MM.1S (cell line): ENCODE data around the gene WTIP.

Experiments
- DNase-seq: peaks from one replicate; pipeline ENCODE4 v3.0.0-alpha.2; 2015
- H2AFZ ChIP-seq: fragments of 300-600 bp; sonication (generic); 2 replicates; pipeline ENCODE4 v1.6.0; 2016; ENCODE audit warnings: antibody characterized with exemption, low read length
- H3F3A ChIP-seq: fragments of 300-600 bp; sonication (generic); 2 replicates; pipeline ENCODE4 v1.6.1; 2016; ENCODE audit warnings: mild to moderate bottlenecking, antibody characterized with exemption, low read length, moderate library complexity, mixed read lengths; ENCODE audit not compliant: insufficient read depth
- H3K27ac ChIP-seq: fragments of 300-600 bp; sonication (generic); 2 replicates; pipeline ENCODE4 v1.5.1; 2016; ENCODE audit warnings: mild to moderate bottlenecking, low read length
- H3K27me3 ChIP-seq: fragments of 300-600 bp; sonication (generic); replicated peaks from 2 replicates; pipeline ENCODE4 v1.6.0; 2016; ENCODE audit warnings: low read length; ENCODE audit not compliant: insufficient read depth
- H3K36me3 ChIP-seq: fragments of 300-600 bp; sonication (generic); replicated peaks from 2 replicates; pipeline ENCODE4 v1.6.1; 2016; ENCODE audit warnings: mild to moderate bottlenecking, low read length, mixed read lengths; ENCODE audit not compliant: insufficient read depth
- H3K4me1 ChIP-seq: fragments of 300-600 bp; sonication (generic); 2 replicates; pipeline ENCODE4 v1.6.1; 2016; ENCODE audit warnings: low read length, mixed read lengths
- H3K4me2 ChIP-seq: fragments of 300-600 bp; sonication (generic); 2 replicates; pipeline ENCODE4 v1.6.0; 2016; ENCODE audit warnings: low read depth, low read length
- H3K4me3 ChIP-seq: fragments of 300-600 bp; sonication (generic); 2 replicates; pipeline ENCODE4 v1.5.1; 2016; ENCODE audit warnings: low read length, mixed read lengths
- H3K79me2 ChIP-seq: fragments of 300-600 bp; sonication (generic); 2 replicates; pipeline ENCODE4 v1.6.1; 2016; ENCODE audit warnings: mixed run types, low read length, mixed read lengths
- H3K9ac ChIP-seq: fragments of 300-600 bp; sonication (generic); 2 replicates; pipeline ENCODE4 v1.6.1; 2016; ENCODE audit warnings: low read length, mixed read lengths
- H3K9me2 ChIP-seq: fragments of 300-600 bp; sonication (generic); replicated peaks from 2 replicates; pipeline ENCODE4 v1.6.1; 2016; ENCODE audit warnings: mild to moderate bottlenecking, low read length, mixed read lengths; ENCODE audit not compliant: insufficient read depth
- H3K9me3 ChIP-seq: fragments of 300-600 bp; sonication (generic); replicated peaks from 2 replicates; pipeline ENCODE4 v1.6.1; 2016; ENCODE audit warnings: mild to moderate bottlenecking, low read length, mixed read lengths; ENCODE audit not compliant: insufficient read depth
- H4K20me1 ChIP-seq: fragments of 300-600 bp; sonication (generic); 2 replicates; pipeline ENCODE4 v1.6.1; 2016; ENCODE audit warnings: mild to moderate bottlenecking, low read length, moderate library complexity, mixed read lengths; ENCODE audit not compliant: insufficient read depth
- CTCF ChIP-seq: fragments of 300-600 bp; sonication (generic); IDR thresholded peaks from 2 replicates; pipeline ENCODE4 v1.5.1; 2016; ENCODE audit warnings: antibody characterized with exemption, low read length, mixed read lengths
- EZH2 ChIP-seq: fragments of 300-600 bp; sonication (generic); optimal IDR thresholded peaks from 2 replicates; pipeline ENCODE3; 2017; ENCODE audit warnings: low read depth, mild to moderate bottlenecking, antibody characterized with exemption, low read length, mixed read lengths
- EZH2phosphoT487 ChIP-seq: fragments of 300-600 bp; sonication (generic); IDR thresholded peaks from 2 replicates; pipeline ENCODE4 v1.6.1; 2018; ENCODE audit warnings: antibody characterized with exemption, low read length

WTIP gene

GRCh38 chr19:34495416-34495815, 13.9 kb downstream of the WTIP start:
- Histone ChIP-seq H4K20me1 (no peaks in the 10 kb centered on the region), H3K4me3 (no peak overlapping the region), H2AFZ (no peak overlapping the region), H3K27me3 (no peaks in the 10 kb centered on the region), H3K79me2 (no peaks in the 10 kb centered on the region), H3F3A (no peaks in the 10 kb centered on the region), H3K4me2 (no peak overlapping the region), H3K27ac (no peak overlapping the region), H3K36me3 (no peaks in the 10 kb centered on the region), H3K9ac (no peak overlapping the region), H3K9me2 (no peaks in the 10 kb centered on the region), H3K4me1 (no peaks in the 10 kb centered on the region), H3K9me3 (no peaks in the 10 kb centered on the region)
- no peak for DNase-seq
- TF ChIP-seq CTCF (no peak), EZH2 (no peak), EZH2phosphoT487 (no peak)

DNA sequence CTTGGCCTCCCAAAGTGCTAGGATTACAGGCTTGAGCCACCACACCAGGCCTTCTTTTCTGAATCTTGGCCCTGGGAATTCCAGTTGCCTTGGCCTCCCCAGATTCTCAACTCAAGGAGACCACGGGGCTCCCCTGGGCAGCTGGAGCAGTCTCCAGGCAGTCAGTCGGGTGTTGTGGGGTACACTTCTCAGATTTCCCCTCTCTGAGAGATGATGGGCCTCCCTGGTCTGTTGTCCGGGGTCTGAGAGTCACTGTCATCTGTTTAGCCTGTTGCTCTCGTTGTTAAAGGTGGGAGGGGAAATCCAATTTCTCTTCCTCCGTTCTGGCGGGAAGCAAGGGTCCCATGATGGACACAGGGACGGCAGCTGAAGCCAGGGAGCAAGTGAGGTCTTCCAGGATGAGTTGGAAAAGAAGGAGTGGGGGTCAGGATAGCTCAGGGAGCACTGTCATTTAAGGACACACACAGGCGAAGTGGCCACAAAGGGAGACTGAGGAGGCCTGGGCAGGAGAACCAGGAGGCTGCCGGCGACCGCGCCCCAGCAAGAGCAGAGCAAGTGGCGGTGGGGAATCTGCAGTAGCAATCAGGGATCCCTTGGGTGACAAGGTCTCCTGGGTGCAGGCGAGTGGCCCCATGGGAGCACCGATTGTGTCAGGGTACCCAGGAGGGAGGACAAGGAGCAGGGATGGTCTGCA, 15.7 kb downstream of the WTIP start:
- H3K9ac ChIP-seq: no peak overlapping the region
- H3K4me3 ChIP-seq: no peak overlapping the region
- TF ChIP-seq EZH2 (no peak), CTCF (no peak)
- no peaks in the 10 kb centered on the region for H3K79me2 ChIP-seq
- H3K36me3 ChIP-seq: no peaks in the 10 kb centered on the region
- no peak overlapping the region for H3K4me2 ChIP-seq
- H2AFZ ChIP-seq: no peak overlapping the region
- no peaks in the 10 kb centered on the region for H3K9me3 ChIP-seq
- no peak for DNase-seq
- H3K9me2 ChIP-seq: no peaks in the 10 kb centered on the region
- no peaks in the 10 kb centered on the region for H4K20me1 ChIP-seq
- H3K27me3 ChIP-seq: no peaks in the 10 kb centered on the region
- peaks cover 3% of the 10 kb centered on the region; the same call in 1 of the 2 replicates for H3K4me1 ChIP-seq
- no peak overlapping the region for H3K27ac ChIP-seq
- no peaks in the 10 kb centered on the region for H3F3A ChIP-seq

DNA sequence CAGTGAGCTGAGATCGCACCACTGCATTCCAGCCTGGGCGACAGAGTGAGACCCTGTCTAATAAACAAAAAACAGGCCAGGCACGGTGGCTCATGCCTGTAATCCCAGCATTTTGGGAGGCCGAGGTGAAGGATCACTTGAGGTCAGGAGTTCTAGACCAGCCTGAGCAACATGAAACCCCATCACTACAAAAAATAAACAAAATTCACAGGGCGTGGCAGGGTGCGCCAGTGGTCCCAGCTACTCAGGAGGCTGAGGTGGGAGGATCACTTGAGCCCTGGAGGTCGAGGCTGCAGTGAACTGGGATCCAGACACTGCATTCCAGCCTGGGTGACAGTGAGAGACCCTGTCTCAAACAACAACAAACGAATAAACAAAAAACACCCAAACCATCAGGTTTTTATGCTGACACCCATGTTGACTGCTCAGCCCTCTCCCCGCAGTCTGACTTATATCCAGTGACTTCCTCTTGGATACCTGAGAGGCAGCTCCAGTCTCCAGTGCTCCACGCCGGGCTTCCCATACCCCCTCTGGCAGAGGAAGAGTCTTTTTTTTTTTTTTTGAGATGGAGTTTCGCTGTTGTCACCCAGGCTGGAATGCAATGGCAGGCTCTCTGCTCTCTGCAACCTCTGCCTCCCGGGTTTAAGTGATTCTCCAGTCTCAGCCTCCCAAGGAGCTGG, 17.7 kb downstream of the WTIP start:
- H3K79me2 ChIP-seq: no peaks in the 10 kb centered on the region
- H3K9me2 ChIP-seq: no peaks in the 10 kb centered on the region
- no peak overlapping the region for H2AFZ ChIP-seq
- H3K9me3 ChIP-seq: no peaks in the 10 kb centered on the region
- H3K9ac ChIP-seq: no peak overlapping the region
- no peaks in the 10 kb centered on the region for H3K27me3 ChIP-seq
- no peaks in the 10 kb centered on the region for H3F3A ChIP-seq
- no peaks in the 10 kb centered on the region for H4K20me1 ChIP-seq
- H3K4me2 ChIP-seq: peak overlapping the region; percentile 88; the same call in 1 of the 2 replicates
- H3K4me1 ChIP-seq: peaks cover 3% of the 10 kb centered on the region; the same call in 1 of the 2 replicates
- TF ChIP-seq CTCF (no peak), EZH2phosphoT487 (no peak)
- no peaks in the 10 kb centered on the region for H3K36me3 ChIP-seq
- H3K27ac ChIP-seq: peak overlapping the region; percentile 13; the same call in 1 of the 2 replicates
- DNase-seq: no peak
- H3K4me3 ChIP-seq: no peak overlapping the region
